Naive thymus-derived CD4-positive, alpha-beta T cell (primary cell): ENCODE measurements around the gene KRTAP10-3. TPM values are rescaled to one million over a fixed set of nuclear protein-coding genes. Genes with fewer than 3 reads are reported as not detected.
"Not testable (repeated sequence)": the region's sequence is repeated elsewhere in the genome, so short reads cannot be mapped to it uniquely, and the experiment has no call there.

Experiments used
- ATAC-seq: fragments of 150-1000 bp; cut with Tn5 transposase; 2 replicates; pipeline ENCODE4 v1.10.0; 2021; ENCODE audit warnings: mild to moderate bottlenecking, moderate library complexity
- CTCF ChIA-PET: fragments of 350-600 bp; sonication (Branson Sonifier 250); formaldehyde crosslinking; loops from one replicate; lab custom pipeline; 2021; ENCODE audit warnings: antibody characterized with exemption; lab: Charles Lee
- POLR2A ChIA-PET: fragments of 350-600 bp; sonication (Branson Sonifier 250); formaldehyde crosslinking; loops from one replicate; lab custom pipeline; 2021; ENCODE audit warnings: antibody characterized with exemption, inconsistent platforms; lab: Charles Lee
- DNase-seq, 9 donors: peaks; one replicate each; pipeline versions ENCODE4 v3.0.0 to v3.0.0-alpha.2; 2020 to 2022; ENCODE audit warnings: mixed read lengths in 1 of 9
- H3K27ac ChIP-seq: one replicate; pipeline ENCODE4 v1.7.0; 2013; ENCODE audit warnings: mild to moderate bottlenecking, low read depth, low read length, moderate library complexity
- H3K27me3 ChIP-seq, 2 donors: one replicate each; pipeline ENCODE4 v1.7.0; 2013; ENCODE audit warnings: low read length in 2 of 2, mild to moderate bottlenecking in 2 of 2, moderate library complexity in 2 of 2; ENCODE audit not compliant: control insufficient read depth in 2 of 2, insufficient read depth in 2 of 2
- H3K36me3 ChIP-seq, 3 experiments: 1 replicate in 2 of 3; 2 replicates in 1 of 3; pipeline ENCODE4 v1.7.0; 2013; ENCODE audit warnings: low read length in 3 of 3, mild to moderate bottlenecking in 3 of 3, moderate library complexity in 1 of 3; ENCODE audit not compliant: insufficient read depth in 3 of 3, control insufficient read depth in 2 of 3
- H3K4me1 ChIP-seq, 2 donors: one replicate each; pipeline ENCODE4 v1.7.0; 2013; ENCODE audit warnings: low read length in 2 of 2, mild to moderate bottlenecking in 2 of 2, moderate library complexity in 1 of 2; ENCODE audit not compliant: control insufficient read depth in 2 of 2, insufficient read depth in 2 of 2
- H3K4me3 ChIP-seq: 2 replicates; pipeline ENCODE4 v1.7.0; 2013; ENCODE audit warnings: mild to moderate bottlenecking, low read length
- H3K9me3 ChIP-seq, 3 experiments: 1 replicate in 2 of 3; 2 replicates in 1 of 3; pipeline ENCODE4 v1.7.0; 2013; ENCODE audit warnings: low read length in 3 of 3; ENCODE audit not compliant: control insufficient read depth in 2 of 3
- H3K27ac Mint-ChIP-seq, 9 donors: one replicate each; pipeline ENCODE4 v1.8.0; 2020 to 2022; ENCODE audit warnings: mixed read lengths in 9 of 9, mild to moderate bottlenecking in 8 of 9, moderate library complexity in 5 of 9, inconsistent platforms in 2 of 9
- H3K27me3 Mint-ChIP-seq, 5 donors: one replicate each; pipeline ENCODE4 v1.8.0; 2021 to 2022; ENCODE audit warnings: mixed read lengths in 5 of 5, mild to moderate bottlenecking in 1 of 5
- H3K36me3 Mint-ChIP-seq, 5 donors: one replicate each; pipeline ENCODE4 v1.8.0; 2020 to 2022; ENCODE audit warnings: mixed read lengths in 5 of 5, mild to moderate bottlenecking in 3 of 5, inconsistent platforms in 1 of 5
- H3K4me1 Mint-ChIP-seq, 7 donors: one replicate each; pipeline ENCODE4 v1.8.0; 2020 to 2022; ENCODE audit warnings: mixed read lengths in 7 of 7, mild to moderate bottlenecking in 3 of 7, inconsistent platforms in 1 of 7
- H3K4me3 Mint-ChIP-seq, 10 donors: one replicate each; pipeline ENCODE4 v1.8.0; 2020 to 2022; ENCODE audit warnings: mild to moderate bottlenecking in 10 of 10, mixed read lengths in 10 of 10, moderate library complexity in 6 of 10, inconsistent platforms in 2 of 10
- H3K9me3 Mint-ChIP-seq, 11 donors: one replicate each; pipeline ENCODE4 v1.8.0; 2020 to 2022; ENCODE audit warnings: mixed read lengths in 11 of 11, mild to moderate bottlenecking in 4 of 11, inconsistent platforms in 1 of 11, moderate library complexity in 1 of 11
- intact Hi-C, 2 donors: fragments of 100-400 bp; cut with micrococcal nuclease; formaldehyde crosslinking; loops; one replicate each; pipeline ENCODE4 v1.15.1; 2023
- polyA plus RNA-seq, 2 donors: library from polyadenylated mRNA; unstranded; fragments of 300-500 nt; fragmentation: Illumina TruSeq; gene quantifications; one replicate each; pipeline ENCODE4 v1.2.3, GENCODE V29; 2021
- total RNA-seq, 6 experiments: library from RNA in 5 of 6; stranded (reverse) in 5 of 6; gene quantifications; 1 replicate in 5 of 6; 2 replicates in 1 of 6; pipeline ENCODE4 v1.2.3 and lab custom pipeline; 2021 to 2026

KRTAP10-3 gene
- total and polyA plus RNA-seq, 7 experiments from 2014 or later: not detected

GRCh38 chr21:44578371-44579055 lies 19.9 kb upstream of the KRTAP10-3 start:
- POLR2A ChIA-PET: no interaction called here
- H3K36me3 ChIP-seq: no peaks in the 10 kb centered on the region
- peaks cover 0 to 3% (median 0%) of the 10 kb centered on the region in 3 experiments for H3K9me3 ChIP-seq
- no peaks in the 10 kb centered on the region for H3K27me3 ChIP-seq
- CTCF ChIA-PET: no interaction called here
- intact Hi-C loops: no loop called here
- no peak overlapping the region for H3K4me3 Mint-ChIP-seq
- no peak overlapping the region for H3K4me3 ChIP-seq
- H3K27ac Mint-ChIP-seq: no peak overlapping the region
- peaks cover 5 to 43% (median 29%) of the 10 kb centered on the region in 7 donors for H3K4me1 Mint-ChIP-seq
- no peak overlapping the region for H3K27ac ChIP-seq
- H3K4me1 ChIP-seq: peaks cover 0 to 8% of the 10 kb centered on the region in 2 donors
- H3K27me3 Mint-ChIP-seq: peaks cover 0 to 8% (median 5%) of the 10 kb centered on the region in 5 donors
- no peak for ATAC-seq
- no peak for DNase-seq
- H3K36me3 Mint-ChIP-seq: peaks cover 4 to 12% (median 9%) of the 10 kb centered on the region in 5 donors
- peaks cover 3 to 56% (median 26%) of the 10 kb centered on the region in 11 donors for H3K9me3 Mint-ChIP-seq

DNA sequence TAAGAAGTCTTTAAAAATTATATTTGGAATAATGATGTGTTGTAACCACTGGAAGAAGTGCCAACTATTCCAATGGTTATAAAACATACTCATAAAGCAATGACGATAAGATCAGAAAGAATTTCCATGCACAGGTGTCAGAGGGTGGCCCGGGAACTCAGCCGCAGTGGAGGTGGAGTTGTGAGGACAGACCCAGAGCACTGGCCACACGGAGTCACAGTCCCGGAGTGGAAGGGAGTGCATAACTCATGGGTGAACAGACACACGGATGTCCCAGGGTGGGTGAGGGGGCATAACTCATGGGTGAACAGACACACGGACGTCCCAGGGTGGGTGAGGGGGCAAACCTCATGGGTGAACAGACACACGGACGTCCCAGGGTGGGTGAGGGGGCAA lies 17.4 kb upstream of the KRTAP10-3 start:
- ATAC-seq (no peak), DNase-seq (no peak)
- Mint-ChIP-seq H3K36me3 (peaks cover 4 to 7% (median 6%) of the 10 kb centered on the region in 5 donors), H3K9me3 (peaks cover 0 to 51% (median 18%) of the 10 kb centered on the region in 11 donors), H3K27me3 (peaks cover 0 to 8% (median 5%) of the 10 kb centered on the region in 5 donors), H3K4me1 (peaks cover 0 to 25% (median 11%) of the 10 kb centered on the region in 7 donors), H3K27ac (peak overlapping the region in 1 of 9 donors; percentile 66), H3K4me3 (no peak overlapping the region)
- intact Hi-C loops: no loop called here
- ChIA-PET CTCF (no interaction called here), POLR2A (no interaction called here)
- H3K9me3 ChIP-seq: peaks cover 0 to 8% (median 0%) of the 10 kb centered on the region in 3 experiments
- H3K27ac ChIP-seq: no peak overlapping the region
- no peak overlapping the region for H3K4me3 ChIP-seq
- H3K27me3 ChIP-seq: no peaks in the 10 kb centered on the region
- no peaks in the 10 kb centered on the region for H3K36me3 ChIP-seq
- no peaks in the 10 kb centered on the region for H3K4me1 ChIP-seq

DNA sequence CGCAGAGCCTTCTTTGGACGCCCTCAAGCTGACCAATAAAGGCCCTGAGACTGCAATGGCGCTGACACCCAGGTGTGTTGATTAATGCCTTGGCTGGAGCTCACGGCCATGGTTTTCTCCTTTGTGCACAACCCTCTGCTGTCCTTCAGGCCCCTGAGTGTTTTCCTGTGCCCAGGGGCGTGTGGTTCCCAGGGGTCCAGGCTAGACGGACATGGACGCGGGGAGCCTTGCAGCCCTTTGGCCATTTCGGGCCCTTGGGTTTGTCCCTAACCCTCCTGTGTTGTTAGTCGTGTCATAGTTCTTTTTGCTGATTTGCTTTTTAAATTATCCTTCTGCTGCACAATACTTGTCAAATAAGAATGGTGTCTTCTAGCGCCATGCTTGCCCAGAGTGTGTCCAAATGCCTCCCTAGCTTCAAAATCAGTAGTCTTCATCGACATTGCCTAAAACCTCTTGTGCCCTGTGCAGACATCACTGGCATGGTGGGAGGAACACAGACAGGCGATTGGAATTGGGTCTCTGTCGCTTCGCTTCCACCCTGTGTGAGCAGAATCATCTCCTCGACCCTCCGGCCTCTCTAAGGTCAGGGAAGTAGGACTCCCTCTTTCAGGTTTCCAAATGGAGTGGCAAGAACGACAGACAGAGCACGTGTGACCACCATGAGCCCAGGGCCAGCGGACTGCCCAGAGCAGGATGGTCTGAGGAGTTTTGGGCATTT lies 16.9 kb upstream of the KRTAP10-3 start:
- H3K4me1 ChIP-seq: no peaks in the 10 kb centered on the region
- no peaks in the 10 kb centered on the region for H3K27me3 ChIP-seq
- H3K36me3 Mint-ChIP-seq: peaks cover 3 to 7% (median 4%) of the 10 kb centered on the region in 5 donors
- CTCF ChIA-PET: interaction anchor here (0.7 kb wide), 1 partner anchor 9 kb away, joined by 3 read pairs; no protein-coding TSS in a partner anchor
- DNase-seq (no peak), ATAC-seq (no peak)
- peak overlapping the region in 1 of 10 donors; percentile 37 for H3K4me3 Mint-ChIP-seq
- peaks cover 0 to 7% (median 5%) of the 10 kb centered on the region in 5 donors for H3K27me3 Mint-ChIP-seq
- peaks cover 0 to 8% (median 0%) of the 10 kb centered on the region in 3 experiments for H3K9me3 ChIP-seq
- peaks cover 0 to 45% (median 18%) of the 10 kb centered on the region in 11 donors for H3K9me3 Mint-ChIP-seq
- no peak overlapping the region for H3K27ac ChIP-seq
- no peaks in the 10 kb centered on the region for H3K36me3 ChIP-seq
- intact Hi-C loops: no loop called here
- peak overlapping the region in 3 of 9 donors; percentile 25 to 67 (median 66) for H3K27ac Mint-ChIP-seq
- H3K4me3 ChIP-seq: no peak overlapping the region
- POLR2A ChIA-PET: no interaction called here
- H3K4me1 Mint-ChIP-seq: peaks cover 0 to 23% (median 7%) of the 10 kb centered on the region in 7 donors

DNA sequence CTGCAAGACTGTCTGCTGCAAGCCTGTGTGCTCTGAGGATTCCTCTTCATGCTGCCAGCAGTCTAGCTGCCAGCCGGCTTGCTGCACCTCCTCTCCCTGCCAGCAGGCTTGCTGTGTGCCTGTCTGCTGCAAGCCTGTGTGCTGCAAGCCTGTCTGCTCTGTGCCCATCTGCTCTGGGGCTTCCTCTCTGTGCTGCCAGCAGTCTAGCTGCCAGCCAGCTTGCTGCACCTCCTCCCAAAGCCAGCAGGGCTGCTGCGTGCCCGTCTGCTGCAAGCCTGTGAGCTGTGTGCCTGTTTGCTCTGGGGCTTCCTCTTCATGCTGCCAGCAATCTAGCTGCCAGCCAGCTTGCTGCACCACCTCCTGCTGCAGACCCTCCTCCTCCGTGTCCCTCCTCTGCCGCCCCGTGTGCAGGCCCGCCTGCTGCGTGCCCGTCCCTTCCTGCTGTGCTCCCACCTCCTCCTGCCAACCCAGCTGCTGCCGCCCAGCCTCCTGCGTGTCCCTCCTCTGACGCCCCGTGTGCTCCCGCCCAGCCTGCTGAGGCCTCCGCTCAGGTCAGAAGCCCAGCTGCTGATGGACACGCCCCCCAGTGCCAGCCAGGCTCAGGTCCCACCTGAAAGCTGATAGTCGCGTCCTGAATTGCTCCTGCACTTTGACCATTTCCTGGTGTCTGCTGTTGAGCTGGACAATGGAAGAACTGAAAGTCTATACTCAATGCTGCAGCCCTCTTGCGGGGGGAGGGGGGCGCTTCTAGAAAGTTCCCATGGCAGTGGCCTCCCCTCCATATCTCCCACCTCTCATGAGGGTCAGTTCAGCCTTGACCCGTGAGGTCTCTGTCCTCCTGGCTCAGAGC lies 16.1 kb upstream of the KRTAP10-3 start:
- H3K4me3 Mint-ChIP-seq: peak overlapping the region in 1 of 10 donors; percentile 37
- H3K27ac Mint-ChIP-seq: peak overlapping the region in 2 of 9 donors; percentile 6 to 25

GRCh38 chr21:44573630-44574456 lies 15.2 kb upstream of the KRTAP10-3 start, which contains the start of gene KRTAP10-4:
Gene KRTAP10-4, plus strand, starts transcription at chr21:44573729. Its CDS starts 30 bp downstream, at chr21:44573759.
- H3K27ac ChIP-seq, CTCF ChIA-PET, H3K4me3 ChIP-seq, ATAC-seq, H3K4me1 ChIP-seq, H3K27me3 ChIP-seq, H3K27me3 Mint-ChIP-seq, H3K36me3 ChIP-seq, H3K9me3 ChIP-seq, H3K36me3 Mint-ChIP-seq, DNase-seq: not testable (repeated sequence)
- POLR2A ChIA-PET: interaction anchor here (0.6 kb wide), 1 partner anchor 70 kb away, joined by 3 read pairs; no protein-coding TSS in a partner anchor
- Mint-ChIP-seq H3K4me3 (peak within 1 kb of the TSS in 2 of 10 donors; percentile 37 to 38), H3K27ac (peak within 1 kb of the TSS in 1 of 9 donors; percentile 59), H3K4me1 (peaks cover 0 to 15% (median 5%) of the 10 kb centered on the region in 7 donors), H3K9me3 (peaks cover 0 to 39% (median 17%) of the 10 kb centered on the region in 11 donors)
- intact Hi-C loops: loop anchor here in 1 of 2 donors (1.0 kb wide), 1 partner anchor 18 kb away; the partner anchor contains the start of gene KRTAP10-6

More for the DNA sequence above, 16.1 kb upstream of the KRTAP10-3 start:
- intact Hi-C loops: no loop called here
- Histone ChIP-seq H3K27me3 (no peaks in the 10 kb centered on the region), H3K4me3 (no peak overlapping the region), H3K4me1 (no peaks in the 10 kb centered on the region), H3K27ac (no peak overlapping the region), H3K36me3 (no peaks in the 10 kb centered on the region), H3K9me3 (peaks cover 0 to 8% (median 0%) of the 10 kb centered on the region in 3 experiments)
- peaks cover 0 to 7% (median 5%) of the 10 kb centered on the region in 5 donors for H3K27me3 Mint-ChIP-seq
- peaks cover 2 to 7% (median 4%) of the 10 kb centered on the region in 5 donors for H3K36me3 Mint-ChIP-seq
- DNase-seq (no peak), ATAC-seq (no peak)
- ChIA-PET POLR2A (interaction anchor here (0.6 kb wide), 1 partner anchor 71 kb away, joined by 3 read pairs; no protein-coding TSS in a partner anchor), CTCF (interaction anchor here (0.7 kb wide), 1 partner anchor 10 kb away, joined by 3 read pairs; no protein-coding TSS in a partner anchor)
- peaks cover 0 to 39% (median 17%) of the 10 kb centered on the region in 11 donors for H3K9me3 Mint-ChIP-seq
- H3K4me1 Mint-ChIP-seq: peaks cover 0 to 15% (median 5%) of the 10 kb centered on the region in 7 donors
